HG03064 (cell line): ENCODE measurements around the gene LRRK1.

ENCODE experiments used
- ATAC-seq: cut with Tn5 transposase; IDR thresholded peaks from one replicate; pipeline ENCODE4 v1.9.1; 2021; ENCODE audit warnings: low read depth; ENCODE audit not compliant: unreplicated experiment

LRRK1 gene

GRCh38 chr15:100890051-100890720 lies 29.0 kb upstream of the LRRK1 start:
- no peak for ATAC-seq

- ATAC-seq, result no peak
Measured at GRCh38 chr15:100890850-100891249, 28.3 kb upstream of the LRRK1 start.

- ATAC-seq, result no peak
Measured at GRCh38 chr15:100891307-100892012, 27.7 kb upstream of the LRRK1 start.

DNA sequence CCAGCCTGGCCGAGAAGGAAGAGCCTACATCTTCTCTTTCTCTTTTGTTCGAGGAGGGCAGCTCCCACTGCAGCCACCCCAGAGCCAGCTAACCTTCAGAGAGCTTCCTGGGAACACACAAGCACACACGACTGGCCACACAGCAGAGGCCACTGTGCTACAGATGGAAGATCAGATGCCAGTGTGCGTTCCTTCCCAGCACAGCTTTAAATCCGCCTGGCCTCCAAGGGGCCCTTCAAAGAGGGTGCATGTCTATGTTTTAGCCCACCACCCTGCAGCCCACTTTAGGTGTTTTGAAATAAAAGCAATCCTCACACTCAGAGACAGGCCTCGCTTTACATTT lies 27.2 kb upstream of the LRRK1 start:
- no peak for ATAC-seq

DNA sequence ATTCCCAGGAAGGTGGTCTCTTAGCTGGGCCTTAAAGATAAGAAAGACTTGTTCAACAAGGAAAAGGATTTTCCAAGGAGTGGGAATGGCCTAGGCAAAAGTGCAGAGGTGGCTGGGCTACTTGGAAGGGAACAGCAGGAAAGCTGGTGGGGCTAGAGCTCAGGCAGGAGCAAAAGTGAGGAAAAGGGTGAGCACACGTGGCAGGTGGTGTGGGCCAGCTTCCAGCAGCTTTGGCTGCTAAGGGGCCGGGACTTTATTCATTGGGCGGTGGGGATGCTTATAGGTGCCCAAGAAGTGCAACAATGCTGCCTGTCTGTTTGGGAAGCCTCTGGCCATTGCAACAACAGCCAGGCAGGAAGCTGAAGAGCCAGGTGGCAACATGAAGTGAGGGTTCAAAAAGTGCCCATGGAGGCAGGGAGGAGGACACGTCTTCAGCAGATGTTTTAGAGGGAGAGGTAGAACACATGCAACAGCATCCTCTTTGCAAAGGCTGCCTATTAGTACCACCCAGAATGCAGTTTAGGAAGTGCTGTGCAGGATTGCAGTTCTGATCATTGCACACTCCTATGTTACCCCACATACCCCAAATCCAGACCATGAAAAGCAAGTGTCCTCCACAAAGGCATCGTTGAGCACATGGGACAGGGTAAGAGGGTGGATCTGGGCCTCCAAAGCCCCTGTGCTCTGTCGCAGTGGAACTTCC lies 25.7 kb upstream of the LRRK1 start:
- ATAC-seq, result no peak

DNA sequence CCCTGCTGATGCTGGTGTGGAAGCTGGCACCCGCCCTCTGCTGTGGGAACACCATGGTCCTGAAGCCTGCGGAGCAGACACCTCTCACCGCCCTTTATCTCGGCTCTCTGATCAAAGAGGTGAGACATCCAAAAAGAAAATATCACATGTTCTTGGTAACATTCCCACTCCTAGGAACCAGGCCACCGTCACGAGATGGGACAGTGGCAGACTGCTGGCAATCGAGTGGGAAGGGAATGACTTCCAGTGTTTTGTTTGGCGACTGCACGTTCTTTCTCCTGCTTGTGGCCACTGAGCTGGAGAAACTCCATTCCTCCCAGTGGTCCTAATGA lies 25.2 kb upstream of the LRRK1 start:
- ATAC-seq, result no peak

DNA sequence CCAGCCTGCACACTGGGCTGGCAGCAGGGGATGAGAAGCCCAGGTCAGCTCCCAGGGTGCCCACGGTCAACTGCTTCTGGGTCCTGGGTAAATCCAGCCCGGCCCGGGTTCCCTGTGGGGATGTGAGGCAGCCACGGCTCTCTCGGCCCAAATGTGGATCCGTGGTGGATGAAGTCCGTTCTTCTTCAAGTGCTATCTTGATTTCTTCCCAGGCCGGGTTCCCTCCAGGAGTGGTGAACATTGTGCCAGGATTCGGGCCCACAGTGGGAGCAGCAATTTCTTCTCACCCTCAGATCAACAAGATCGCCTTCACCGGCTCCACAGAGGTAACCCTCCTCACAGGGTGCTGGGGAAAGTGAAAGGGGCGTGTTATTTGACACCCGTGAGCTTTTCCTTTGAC lies 23.4 kb upstream of the LRRK1 start:
- no peak for ATAC-seq

DNA sequence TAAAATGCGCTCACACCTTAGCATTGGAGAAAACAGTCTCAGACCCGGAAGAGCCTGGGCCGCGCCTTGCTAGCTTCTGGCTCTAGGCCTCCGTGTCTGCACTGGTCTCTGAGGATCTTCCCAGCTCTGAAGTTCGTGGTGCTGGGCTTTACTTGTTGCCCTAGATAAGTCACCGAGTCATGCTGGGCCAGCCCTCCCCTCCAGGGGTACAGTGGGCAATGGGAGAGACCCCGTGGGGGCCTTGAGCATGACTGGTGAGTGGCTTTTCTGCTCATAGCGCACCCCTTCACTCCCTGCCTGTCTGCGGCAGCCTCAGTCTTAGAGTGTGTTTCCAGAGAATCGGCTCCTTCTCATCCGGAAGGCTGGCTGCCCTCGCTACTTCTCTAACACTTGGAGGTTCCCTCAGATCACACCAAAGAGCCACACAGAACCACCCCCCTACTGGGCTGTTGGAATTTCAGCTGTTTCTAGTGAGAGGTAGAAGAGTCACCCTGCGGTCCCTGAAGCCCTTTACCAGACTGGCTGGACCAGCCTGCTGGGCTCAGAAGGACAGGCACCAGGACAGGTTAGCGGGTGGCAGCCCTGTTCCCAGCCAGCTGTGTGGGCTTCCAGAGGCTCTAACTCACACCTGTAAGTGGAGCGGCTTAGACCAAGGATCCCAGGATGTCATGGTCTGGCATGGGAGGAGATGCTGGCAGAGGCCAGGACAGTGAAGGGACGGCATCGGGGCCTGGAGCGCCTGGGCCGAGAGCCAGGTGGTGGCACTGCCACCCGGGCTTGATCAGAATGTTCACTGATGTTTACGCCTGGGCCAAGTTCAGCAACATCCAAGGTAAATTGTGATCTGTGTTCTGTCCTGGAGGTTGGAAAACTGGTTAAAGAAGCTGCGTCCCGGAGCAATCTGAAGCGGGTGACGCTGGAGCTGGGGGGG lies 21.7 kb upstream of the LRRK1 start:
- ATAC-seq, result no peak

DNA sequence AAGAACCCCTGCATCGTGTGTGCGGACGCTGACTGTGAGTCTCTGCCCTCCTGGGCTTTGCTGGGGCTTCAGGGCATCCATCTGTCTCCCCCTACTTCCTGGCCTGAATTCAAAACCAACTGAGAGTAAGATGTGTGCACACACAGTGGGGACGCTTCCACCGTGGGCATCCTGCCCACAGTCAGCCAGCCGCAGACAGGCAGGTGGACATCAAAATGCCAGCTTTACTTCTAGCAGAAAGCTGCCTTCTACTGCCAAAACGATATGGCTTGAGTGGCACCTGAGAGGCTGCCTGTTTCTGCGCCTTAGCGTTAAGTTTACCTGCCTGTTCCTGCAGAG lies 21.0 kb upstream of the LRRK1 start:
- ATAC-seq, result no peak

- no peak for ATAC-seq
Measured at GRCh38 chr15:100898661-100899462, 20.3 kb upstream of the LRRK1 start.

GRCh38 chr15:100899601-100900000 lies 19.6 kb upstream of the LRRK1 start:
- ATAC-seq, result no peak

GRCh38 chr15:100900136-100900794 lies 18.9 kb upstream of the LRRK1 start:
- ATAC-seq, result no peak

DNA sequence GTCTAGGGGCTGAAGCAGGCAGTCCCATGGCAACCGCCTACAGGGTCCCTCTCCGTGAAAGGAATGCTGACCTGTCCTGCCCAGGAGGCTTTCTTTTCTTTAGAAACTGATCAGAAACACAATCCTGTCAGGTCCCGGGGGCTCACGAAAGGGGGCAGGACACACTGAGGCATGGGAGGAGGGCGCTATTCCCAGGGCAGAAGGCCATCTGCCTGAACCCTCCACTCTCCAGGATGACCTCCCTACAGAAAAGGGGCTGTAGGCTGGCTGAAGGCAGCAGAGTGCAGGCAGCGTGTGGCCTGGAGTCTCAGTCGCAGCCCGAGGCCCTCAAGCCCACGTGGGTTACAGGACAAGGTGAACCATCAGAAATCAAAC lies 18.4 kb upstream of the LRRK1 start:
- no peak for ATAC-seq

GRCh38 chr15:100901296-100901695 lies 17.9 kb upstream of the LRRK1 start:
- no peak for ATAC-seq

- no peak for ATAC-seq
Measured at GRCh38 chr15:100901702-100902435, 17.3 kb upstream of the LRRK1 start.

DNA sequence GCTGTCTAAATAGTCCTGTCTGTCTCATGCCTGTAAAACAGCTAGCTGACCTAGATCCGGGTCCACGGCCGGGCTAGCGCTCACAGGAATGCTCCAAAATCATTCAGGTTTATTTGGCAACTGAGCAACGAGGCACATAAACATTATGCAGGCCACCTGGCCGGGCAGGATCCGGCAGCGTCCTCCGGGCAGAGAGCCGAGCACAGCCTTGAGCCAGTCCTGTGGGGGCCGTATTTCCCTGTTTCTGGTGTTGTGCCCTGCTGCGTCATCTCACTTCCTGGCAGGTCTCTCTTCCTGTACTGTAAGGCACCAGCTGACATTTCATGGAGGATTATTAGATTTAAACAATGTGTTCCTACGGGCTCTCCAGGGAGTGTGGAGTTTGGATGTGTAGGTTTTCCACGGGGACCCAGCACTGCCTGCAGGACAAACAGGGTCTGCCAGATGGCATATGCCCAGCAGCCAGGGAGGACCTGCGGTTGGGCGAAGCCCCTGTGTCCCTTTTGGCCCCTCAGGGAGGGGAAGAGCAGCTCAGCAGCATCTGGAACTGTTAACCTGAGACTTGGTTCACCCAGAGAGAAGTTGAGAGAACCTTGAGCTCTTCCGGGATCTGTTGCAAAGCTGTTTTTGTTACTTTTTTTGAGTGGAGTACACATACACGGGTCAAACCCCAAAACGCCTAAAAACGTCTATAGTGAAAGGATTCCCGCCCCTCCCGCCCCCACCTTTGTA lies 16.6 kb upstream of the LRRK1 start:
- ATAC-seq, result no peak

- ATAC-seq, result no peak
Measured at GRCh38 chr15:100903168-100903554, 16.0 kb upstream of the LRRK1 start.

GRCh38 chr15:100905850-100906249 lies 13.3 kb upstream of the LRRK1 start:
- ATAC-seq, result no peak

DNA sequence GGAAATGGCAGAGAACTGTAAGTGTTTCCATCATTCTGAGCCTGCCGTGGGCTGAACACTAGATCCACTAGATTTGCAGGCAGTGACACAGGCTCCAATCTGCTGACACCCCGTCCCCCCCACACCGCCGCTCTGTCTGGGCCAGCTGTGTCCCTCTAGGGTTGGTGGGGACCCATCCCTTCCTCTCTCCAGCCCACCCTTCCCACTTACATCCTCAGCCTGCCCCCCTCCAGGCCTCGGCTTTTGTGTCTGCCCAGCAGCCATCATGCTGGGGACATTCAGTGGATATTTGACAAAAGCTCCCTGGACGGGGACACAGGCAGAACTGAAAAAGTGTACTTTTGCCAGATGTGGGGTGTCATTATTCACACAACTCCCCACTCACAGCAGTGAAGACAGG lies 10.7 kb upstream of the LRRK1 start:
- ATAC-seq, result no peak
